H1 (cell line): ENCODE measurements around the gene CCL23. TPM values are rescaled to one million over a fixed set of nuclear protein-coding genes. Genes with fewer than 3 reads are reported as not detected.

ENCODE experiments used
- CTCF ChIA-PET: fragments of 300-600 bp; sonication (Branson Sonifier 250); formaldehyde crosslinking; loops from one replicate; lab custom pipeline; 2021; ENCODE audit not compliant: partially characterized antibody; lab: Charles Lee
- POLR2A ChIA-PET: fragments of 300-600 bp; sonication (Branson Sonifier 250); formaldehyde crosslinking; loops from one replicate; lab custom pipeline; 2021; ENCODE audit warnings: inconsistent platforms; ENCODE audit not compliant: partially characterized antibody; lab: Charles Lee
- DNase-seq, 2 experiments: peaks; one replicate each; pipeline versions ENCODE4 v3.0.0 to v3.0.0-alpha.2; 2010 to 2022; ENCODE audit warnings: low spot score in 2 of 2, low read depth in 1 of 2, mixed read lengths in 1 of 2
- FAIRE-seq: peaks from 2 replicates; lab custom pipeline; 2011; peaks lifted over from hg19 to GRCh38; lab: Jason Lieb, UNC
- H2AFZ ChIP-seq: 2 replicates; pipeline ENCODE4 v1.8.1; 2012; ENCODE audit warnings: low read length, inconsistent platforms
- H2AK5ac ChIP-seq: 2 replicates; pipeline ENCODE4 v1.6.1; 2013; ENCODE audit warnings: low read depth, low read length
- H2BK120ac ChIP-seq: replicated peaks from 2 replicates; pipeline ENCODE3; 2013; ENCODE audit warnings: low read depth, low read length, inconsistent platforms
- H2BK12ac ChIP-seq: 2 replicates; pipeline ENCODE4 v1.6.1; 2013; ENCODE audit warnings: low read depth, low read length
- H2BK15ac ChIP-seq: 2 replicates; pipeline ENCODE4 v1.6.1; 2013; ENCODE audit warnings: low read length
- H2BK20ac ChIP-seq: 2 replicates; pipeline ENCODE4 v1.6.1; 2013; ENCODE audit warnings: low read length
- H2BK5ac ChIP-seq: 2 replicates; pipeline ENCODE4 v1.6.1; 2013; ENCODE audit warnings: low read depth, low read length
- H3K14ac ChIP-seq: 2 replicates; pipeline ENCODE4 v1.6.1; 2013; ENCODE audit warnings: inconsistent platforms; ENCODE audit not compliant: insufficient read length
- H3K18ac ChIP-seq: 2 replicates; pipeline ENCODE4 v1.6.1; 2013; ENCODE audit warnings: low read length; ENCODE audit errors: extremely low read depth
- H3K23ac ChIP-seq: 2 replicates; pipeline ENCODE4 v1.6.1; 2013; ENCODE audit warnings: inconsistent platforms; ENCODE audit not compliant: insufficient read length
- H3K23me2 ChIP-seq: 2 replicates; pipeline ENCODE4 v1.6.1; 2013; ENCODE audit warnings: low read depth, low read length
- H3K27ac ChIP-seq: 2 replicates; pipeline ENCODE4 v1.6.1; 2011; ENCODE audit warnings: low read depth, low read length, inconsistent platforms
- H3K27me3 ChIP-seq, 4 experiments: replicated peaks in 1 of 4; 1 replicate in 1 of 4; 2 replicates in 3 of 4; pipeline versions ENCODE4 v1.6.1 to v1.8.1; 2011 to 2013; ENCODE audit warnings: low read length in 3 of 4, mild to moderate bottlenecking in 3 of 4, inconsistent platforms in 2 of 4, mixed read lengths in 2 of 4, moderate library complexity in 1 of 4; ENCODE audit not compliant: control insufficient read depth in 3 of 4, insufficient read depth in 3 of 4; ENCODE audit errors: extremely low read depth in 1 of 4
- H3K36me3 ChIP-seq, 4 experiments: 2 replicates each; pipeline versions ENCODE4 v1.6.1 to v1.8.1; 2011 to 2013; ENCODE audit warnings: mild to moderate bottlenecking in 4 of 4, low read length in 3 of 4, moderate library complexity in 2 of 4, control low read depth in 1 of 4, inconsistent platforms in 1 of 4; ENCODE audit not compliant: insufficient read depth in 4 of 4, control insufficient read depth in 2 of 4
- H3K4ac ChIP-seq: replicated peaks from 2 replicates; pipeline ENCODE3; 2013; ENCODE audit warnings: low read length, low read depth, mixed read lengths, inconsistent platforms; ENCODE audit not compliant: insufficient read length
- H3K4me1 ChIP-seq, 4 experiments: replicated peaks in 1 of 4; 1 replicate in 1 of 4; 2 replicates in 3 of 4; pipeline versions ENCODE4 v1.6.1 to v1.8.1; 2011 to 2013; ENCODE audit warnings: low read length in 3 of 4, inconsistent platforms in 2 of 4, mixed read lengths in 1 of 4; ENCODE audit not compliant: insufficient read depth in 4 of 4, control insufficient read depth in 3 of 4
- H3K4me2 ChIP-seq, 2 experiments: 2 replicates each; pipeline versions ENCODE4 v1.6.1 to v1.8.1; 2011 to 2013; ENCODE audit warnings: low read depth in 2 of 2, low read length in 2 of 2, control low read depth in 1 of 2, inconsistent platforms in 1 of 2, mild to moderate bottlenecking in 1 of 2; ENCODE audit not compliant: insufficient read depth in 1 of 2
- H3K4me3 ChIP-seq, 4 experiments: fragments of 200-600, 300-600 bp in 1 of 4; sonication (generic), shearing (Covaris generic), sonication (Bioruptor Twin) in 1 of 4; 2 replicates each; pipeline versions ENCODE4 v1.5.1 to v1.8.1; 2011 to 2016; ENCODE audit warnings: low read length in 4 of 4, low read depth in 3 of 4, control low read depth in 2 of 4, inconsistent platforms in 2 of 4, mild to moderate bottlenecking in 2 of 4, mixed read lengths in 1 of 4, moderate library complexity in 1 of 4; ENCODE audit not compliant: insufficient read depth in 2 of 4; ENCODE audit errors: extremely low read depth in 1 of 4
- H3K56ac ChIP-seq: replicated peaks from 2 replicates; pipeline ENCODE3; 2013; ENCODE audit warnings: low read depth, mild to moderate bottlenecking, mixed read lengths, low read length, inconsistent platforms; ENCODE audit not compliant: insufficient read length
- H3K79me1 ChIP-seq: 2 replicates; pipeline ENCODE4 v1.6.1; 2013; ENCODE audit warnings: low read depth, low read length, control low read depth
- H3K79me2 ChIP-seq, 2 experiments: 2 replicates each; pipeline versions ENCODE4 v1.6.1 to v1.8.1; 2012 to 2013; ENCODE audit warnings: low read length in 2 of 2, mild to moderate bottlenecking in 2 of 2, inconsistent platforms in 1 of 2; ENCODE audit not compliant: insufficient read depth in 2 of 2, control insufficient read depth in 1 of 2
- H3K9ac ChIP-seq, 4 experiments: replicated peaks in 1 of 4; 1 replicate in 1 of 4; 2 replicates in 3 of 4; pipeline versions ENCODE4 v1.6.1 to v1.8.1; 2011 to 2013; ENCODE audit warnings: low read depth in 3 of 4, low read length in 3 of 4, control low read depth in 2 of 4, mild to moderate bottlenecking in 2 of 4, moderate library complexity in 2 of 4, inconsistent platforms in 1 of 4; ENCODE audit errors: extremely low read depth in 1 of 4
- H3K9me3 ChIP-seq, 2 experiments: 2 replicates each; pipeline versions ENCODE4 v1.6.1 to v1.8.1; 2012 to 2013; ENCODE audit warnings: mild to moderate bottlenecking in 2 of 2, moderate library complexity in 2 of 2, control low read depth in 1 of 2, inconsistent platforms in 1 of 2, low read depth in 1 of 2, low read length in 1 of 2, mixed read lengths in 1 of 2; ENCODE audit not compliant: insufficient read depth in 2 of 2
- H4K20me1 ChIP-seq, 2 experiments: replicated peaks in 1 of 2; 2 replicates each; pipeline versions ENCODE3 to v1.8.1; 2011 to 2013; ENCODE audit warnings: inconsistent platforms in 2 of 2, low read length in 2 of 2, mild to moderate bottlenecking in 1 of 2; ENCODE audit not compliant: insufficient read depth in 2 of 2, control insufficient read depth in 1 of 2
- H4K5ac ChIP-seq: 2 replicates; pipeline ENCODE4 v1.6.1; 2013; ENCODE audit warnings: low read length, low read depth, mixed read lengths, inconsistent platforms; ENCODE audit not compliant: insufficient read length
- H4K8ac ChIP-seq: 2 replicates; pipeline ENCODE4 v1.8.0; 2013; ENCODE audit warnings: mild to moderate bottlenecking, moderate library complexity, low read length, inconsistent platforms; ENCODE audit not compliant: insufficient read depth; ENCODE audit errors: extremely low read depth
- H4K91ac ChIP-seq: replicated peaks from 2 replicates; pipeline ENCODE3; 2013; ENCODE audit warnings: low read length, mixed read lengths, inconsistent platforms; ENCODE audit not compliant: insufficient read length
- ATF3 ChIP-seq: IDR thresholded peaks from 2 replicates; pipeline ENCODE4 v1.6.1; 2011; ENCODE audit warnings: low read depth, mild to moderate bottlenecking, low read length; ENCODE audit not compliant: insufficient read depth
- BRCA1 ChIP-seq: IDR thresholded peaks from 2 replicates; pipeline ENCODE4 v1.6.1; 2012; ENCODE audit warnings: low read depth, low read length, improper control_type of control experiment
- CREB1 ChIP-seq: IDR thresholded peaks from 2 replicates; pipeline ENCODE4 v1.6.1; 2012; ENCODE audit warnings: inconsistent platforms
- EP300 ChIP-seq, 2 experiments: IDR thresholded peaks; 1 replicate in 1 of 2; 2 replicates in 1 of 2; pipeline ENCODE4 v1.6.1; 2011 to 2012; ENCODE audit warnings: low read depth in 2 of 2, low read length in 2 of 2, mild to moderate bottlenecking in 2 of 2, borderline replicate concordance in 1 of 2, inconsistent platforms in 1 of 2, moderate library complexity in 1 of 2
- JUN ChIP-seq: IDR thresholded peaks from 2 replicates; pipeline ENCODE4 v1.6.1; 2011; ENCODE audit warnings: low read depth, mild to moderate bottlenecking, improper control_type of control experiment, low read length
- PHF8 ChIP-seq: fragments of 200-600 bp; sonication (generic); conservative IDR thresholded peaks from 2 replicates; pipeline ENCODE4 v1.7.1; 2012; ENCODE audit warnings: low read depth, mild to moderate bottlenecking, inconsistent platforms, low read length, moderate library complexity
- RXRA ChIP-seq: IDR thresholded peaks from 2 replicates; pipeline ENCODE4 v1.6.1; 2011; ENCODE audit warnings: low read depth, mild to moderate bottlenecking, low read length, moderate library complexity; ENCODE audit not compliant: insufficient read depth
- SP4 ChIP-seq: IDR thresholded peaks from 2 replicates; pipeline ENCODE4 v1.6.1; 2012; ENCODE audit warnings: low read length, inconsistent platforms
- YY1 ChIP-seq: IDR thresholded peaks from 2 replicates; pipeline ENCODE4 v1.6.1; 2011; ENCODE audit warnings: low read depth, mild to moderate bottlenecking, low read length
- WGBS, 2 experiments: shearing (Covaris generic) in 1 of 2; methylation state at CpG; one replicate each; pipeline versions ENCODE4 v1.1.6 to v1.1.7; 2013 to 2015; ENCODE audit warnings: low lambda C conversion rate in 2 of 2, mixed read lengths in 2 of 2, inconsistent platforms in 1 of 2, low coverage in 1 of 2, missing lambda C conversion rate in 1 of 2; ENCODE audit not compliant: insufficient replicate concordance in 2 of 2, insufficient coverage in 1 of 2, insufficient read length in 1 of 2; ENCODE audit errors: extremely low coverage in 1 of 2, missing lambda C conversion rate in 1 of 2; 5-methylcytosine and 5-hydroxymethylcytosine counted together
- polyA plus RNA-seq, 7 experiments: library from polyadenylated mRNA; depleted of rRNA in 3 of 7; stranded (reverse) in 5 of 7; unstranded in 2 of 7; fragments of >200 nt in 5 of 7; fragments of 200-250 nt in 2 of 7; gene quantifications; 1 replicate in 5 of 7; 2 replicates in 1 of 7; 4 replicates in 1 of 7; pipeline versions ENCODE4 v1.2.1 to v1.2.3, GENCODE V29; 2011 to 2013; ENCODE audit warnings: missing spikeins in 2 of 7, mixed read lengths in 2 of 7
- total RNA-seq: library from RNA; stranded (reverse); fragmentation: NEBNext Ultra II Directional; extraction: Animal tissue kit (Norgen Biotek cat#: 25700); gene quantifications from 2 replicates; pipeline ENCODE4 v1.2.1, GENCODE V29; 2021

Gene CCL23
- total and polyA plus RNA-seq, 2 of the 8 experiments (the other 6 are each of a cell fraction or from before 2014, with no cell fraction given), result not detected

GRCh38 chr17:36019423-36019822 is 1.7 kb upstream of the CCL23 start:
- H3K23ac ChIP-seq, result no peak overlapping the region
- H4K8ac ChIP-seq, result no peak overlapping the region
- H4K20me1 ChIP-seq, result no peaks in the 10 kb centered on the region
- peaks cover 0 to 3% of the 10 kb centered on the region in 2 experiments; a peak in 2 of 4 replicates for H3K9me3 ChIP-seq
- no peak overlapping the region for H2BK5ac ChIP-seq
- POLR2A ChIA-PET, result no interaction called here
- no peak overlapping the region for H2AFZ ChIP-seq
- H3K27ac ChIP-seq, result no peak overlapping the region
- TF ChIP-seq JUN (no peak), RXRA (no peak), BRCA1 (no peak), EP300 (IDR thresholded peaks at IDR 0.05; ENCODE audit: borderline replicate concordance in 1 of 2, low read depth in 2 of 2, low read length in 2 of 2) (no peak), PHF8 (no peak), CREB1 (no peak), YY1 (no peak), SP4 (no peak), ATF3 (no peak)
- no peak overlapping the region for H3K56ac ChIP-seq
- H3K36me3 ChIP-seq, result no peaks in the 10 kb centered on the region
- H3K9ac ChIP-seq, result no peak overlapping the region
- H2BK120ac ChIP-seq, result no peak overlapping the region
- FAIRE-seq (no peak), DNase-seq (no peak)
- no peak overlapping the region for H3K4ac ChIP-seq
- H3K18ac ChIP-seq, result no peak overlapping the region
- H3K23me2 ChIP-seq, result no peaks in the 10 kb centered on the region
- no peaks in the 10 kb centered on the region for H3K79me2 ChIP-seq
- no peak overlapping the region for H2AK5ac ChIP-seq
- no peak overlapping the region for H3K4me3 ChIP-seq
- CTCF ChIA-PET, result interaction anchor here (0.5 to 1.7 kb wide), 3 partner anchors 9 to 188 kb away, joined by 3 to 5 read pairs (median 4); no protein-coding TSS in a partner anchor
- H4K91ac ChIP-seq, result no peak overlapping the region
- H3K4me1 ChIP-seq, result no peaks in the 10 kb centered on the region
- H3K14ac ChIP-seq, result no peak overlapping the region
- H4K5ac ChIP-seq, result no peak overlapping the region
- H2BK20ac ChIP-seq, result no peak overlapping the region
- H3K79me1 ChIP-seq, result no peaks in the 10 kb centered on the region
- H3K4me2 ChIP-seq, result no peak overlapping the region
- H3K27me3 ChIP-seq, result no peaks in the 10 kb centered on the region
- no peak overlapping the region for H2BK15ac ChIP-seq
- WGBS, 2 experiments, result 96% methylated on average over 2 of the region's 2 CpGs; no CpG with 5 or more reads in 1 of the 2 experiments
- H2BK12ac ChIP-seq, result no peak overlapping the region
